Measurements from ENCODE around the gene ATR.

- no peak for TF ChIP-seq POLR2AphosphoS5 (IDR thresholded peaks at IDR 0.05)
- no peak for TF ChIP-seq EP300 (IDR thresholded peaks at IDR 0.05)
- TF ChIP-seq POLR2A (IDR thresholded peaks at IDR 0.05): no peak
Observed at GRCh38 chr3:142501004-142501926, 77.3 kb downstream of the ATR start.
